GM12892 (cell line): ENCODE data around the gene OCSTAMP.

Experiments used
- POLR2A ChIP-seq: IDR thresholded peaks from 2 replicates; pipeline ENCODE4 v1.6.1; 2011; ENCODE audit warnings: low read depth, low read length, control low read depth
- POLR2AphosphoS5 ChIP-seq: IDR thresholded peaks from 2 replicates; pipeline ENCODE4 v1.6.1; 2011; ENCODE audit warnings: low read depth, low read length, control low read depth

- TF ChIP-seq POLR2AphosphoS5: no peak
- TF ChIP-seq POLR2A: no peak
These were observed 12.9 kb upstream of the OCSTAMP start for GRCh38 chr20:46563170-46563859.
